Measurements from ENCODE around the gene TSSK2.

The TSSK2 gene

DNA sequence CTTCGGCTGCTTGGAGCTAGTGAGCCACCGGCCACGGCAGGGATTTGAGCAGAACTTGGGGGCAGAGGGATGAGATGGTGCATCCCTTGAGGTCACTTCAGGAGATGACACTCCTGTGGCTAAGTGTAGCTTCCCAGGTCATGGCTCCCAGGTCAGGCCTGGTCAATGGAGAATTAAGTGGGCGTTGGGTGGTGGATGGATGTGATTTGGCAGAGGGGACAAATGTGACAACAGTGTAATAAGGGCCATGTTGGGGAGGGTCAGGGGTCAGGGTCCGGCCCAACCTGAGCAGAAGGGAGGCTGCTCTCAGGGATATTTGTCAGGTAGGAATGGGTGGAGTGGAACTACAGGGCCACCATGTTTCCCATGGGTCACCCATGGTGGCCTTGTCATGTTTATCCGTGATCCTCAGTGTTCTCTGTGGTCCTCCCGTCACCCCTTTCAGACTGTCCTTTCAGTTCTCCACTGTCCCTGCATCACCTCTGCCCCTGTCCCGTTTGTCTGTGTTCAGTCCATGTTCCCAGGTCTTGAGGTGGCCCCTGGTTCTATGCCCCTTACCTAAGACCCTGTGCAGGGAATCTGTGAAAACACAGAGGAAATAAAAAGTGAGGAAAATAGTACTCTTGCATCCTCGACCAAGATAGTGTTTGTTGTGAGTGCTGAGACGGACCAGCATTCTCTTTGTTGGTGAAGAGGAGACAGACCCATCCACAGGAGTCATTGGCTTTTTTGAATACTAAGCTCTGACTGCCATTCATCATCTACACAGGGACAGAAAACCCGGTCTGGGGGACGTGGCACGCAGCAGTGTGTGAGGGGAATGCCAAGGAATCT, 41.3 kb downstream of the TSSK2 start:
- no peak for DNase-seq

DNA sequence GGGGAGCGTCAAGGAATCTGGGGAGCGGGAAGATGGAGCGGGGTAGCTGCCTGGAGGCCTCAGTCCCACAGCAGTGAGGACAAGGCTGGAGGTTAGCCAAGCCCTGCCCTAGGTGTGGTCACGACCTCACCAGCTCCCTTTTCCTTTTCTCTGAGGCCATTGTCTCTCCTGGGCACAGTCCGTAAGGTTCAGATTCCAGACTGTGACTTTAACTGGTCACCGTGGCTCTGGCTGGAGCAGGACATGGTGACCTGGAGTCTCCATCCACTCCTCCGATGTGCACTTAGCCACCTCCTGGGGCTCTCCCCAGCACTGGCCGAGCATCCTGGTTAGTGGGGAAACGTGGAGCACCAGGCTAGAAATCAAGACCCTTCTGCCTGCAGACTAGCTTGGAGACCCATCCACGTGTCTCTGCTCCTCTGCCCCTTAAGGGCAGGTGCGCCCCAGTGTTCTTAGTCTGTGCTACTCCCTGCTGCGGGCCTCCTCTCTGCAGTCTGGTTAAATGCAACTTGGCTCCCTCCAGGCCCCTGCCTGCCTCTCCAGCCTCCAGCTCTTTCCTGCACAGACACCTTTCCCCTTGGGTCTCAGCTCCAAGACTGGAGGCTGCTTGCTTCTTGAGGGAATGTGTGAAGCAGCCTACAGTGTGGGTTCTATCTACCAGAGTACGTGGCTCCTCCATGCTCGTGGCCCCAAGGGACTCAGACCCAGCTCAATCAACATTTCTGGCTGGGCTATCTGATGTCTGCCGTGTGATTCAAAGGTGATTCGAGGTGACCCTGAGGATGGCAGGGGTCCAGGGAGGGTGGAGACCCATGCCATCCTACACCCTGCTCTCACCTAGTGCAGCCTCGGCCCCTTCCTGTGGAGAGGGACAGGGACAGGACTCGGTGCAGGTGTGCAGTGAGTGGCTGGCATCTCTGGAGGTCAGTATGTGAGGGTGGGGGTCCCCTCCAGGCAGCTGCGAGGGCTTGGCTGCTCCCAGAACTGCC, 42.2 kb downstream of the TSSK2 start:
- DNase-seq: no peak

DNA sequence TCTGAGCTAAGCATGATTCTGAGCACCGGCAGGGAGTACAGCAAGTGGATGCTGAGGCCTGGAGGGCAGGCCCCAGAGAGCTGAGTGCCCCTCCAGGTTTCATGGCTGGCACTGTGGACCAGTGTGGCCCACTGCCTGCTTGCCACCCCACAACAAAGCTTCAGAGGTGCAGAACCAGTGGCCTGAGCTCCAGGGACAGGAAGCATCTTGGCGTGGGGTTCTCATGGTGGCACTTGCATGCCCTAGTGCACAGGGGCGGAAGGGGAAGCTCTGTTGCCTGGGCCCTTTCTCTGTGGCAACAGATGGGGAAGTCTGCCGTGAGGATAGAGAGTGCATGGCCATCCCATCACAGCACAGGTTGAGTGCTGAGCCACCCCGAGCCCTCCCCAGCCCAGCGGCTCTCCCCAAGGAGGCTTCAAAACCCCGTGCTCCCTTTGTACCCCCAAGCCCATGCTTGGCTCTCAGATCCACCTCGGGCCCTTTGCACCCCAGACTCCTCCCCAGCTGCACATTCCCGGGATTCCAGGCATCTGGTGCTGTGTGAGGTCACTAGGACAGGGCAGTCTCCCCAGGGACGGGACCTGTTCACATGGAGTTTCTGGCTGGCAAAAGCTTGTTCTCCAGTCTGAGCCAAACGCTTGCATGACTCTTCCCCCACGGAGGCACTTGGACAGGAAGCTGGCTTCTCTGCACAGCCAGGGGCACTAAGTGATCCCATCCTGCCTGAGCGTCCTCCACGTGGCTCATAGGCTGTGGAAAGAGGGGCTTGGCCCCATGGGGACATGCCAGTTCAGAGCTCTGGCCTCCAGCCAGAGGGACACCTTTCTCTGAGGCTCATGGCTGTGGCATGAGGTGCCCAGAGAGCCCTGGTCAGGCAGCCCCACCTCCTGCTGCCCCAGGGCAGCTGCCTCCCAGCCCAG, 43.3 kb downstream of the TSSK2 start:
- no peak for DNase-seq

- DNase-seq: no peak
These were observed 44.0 kb downstream of the TSSK2 start for GRCh38 chr22:19175026-19175601.

DNA sequence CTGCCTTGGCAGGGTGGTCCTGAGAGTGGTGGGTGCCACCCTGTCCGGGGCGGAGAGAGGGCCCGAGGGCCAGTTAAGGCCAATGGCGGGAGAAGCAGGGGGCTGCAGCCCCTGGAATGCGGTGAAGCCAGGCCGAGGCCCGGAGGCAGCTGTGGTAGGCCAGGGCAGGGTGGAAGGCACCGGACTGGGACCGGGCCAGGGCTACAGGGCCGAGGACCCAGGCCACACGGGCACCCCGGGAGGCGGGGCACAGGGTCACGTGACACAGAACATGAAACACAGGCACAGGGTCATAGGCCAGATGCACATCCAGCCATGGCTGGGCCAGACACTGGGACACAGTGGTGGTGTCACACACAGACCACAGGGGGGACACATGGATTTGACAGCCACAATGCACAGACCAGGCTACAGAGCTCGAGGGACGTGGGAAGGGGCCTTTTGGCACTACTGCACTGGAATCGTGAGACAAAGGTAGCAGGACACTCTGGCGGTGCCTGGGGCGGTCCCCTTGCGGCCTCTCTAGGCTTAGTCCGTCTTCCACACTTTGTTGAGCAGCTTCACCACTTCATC, 44.6 kb downstream of the TSSK2 start:
- DNase-seq: no peak

DNA sequence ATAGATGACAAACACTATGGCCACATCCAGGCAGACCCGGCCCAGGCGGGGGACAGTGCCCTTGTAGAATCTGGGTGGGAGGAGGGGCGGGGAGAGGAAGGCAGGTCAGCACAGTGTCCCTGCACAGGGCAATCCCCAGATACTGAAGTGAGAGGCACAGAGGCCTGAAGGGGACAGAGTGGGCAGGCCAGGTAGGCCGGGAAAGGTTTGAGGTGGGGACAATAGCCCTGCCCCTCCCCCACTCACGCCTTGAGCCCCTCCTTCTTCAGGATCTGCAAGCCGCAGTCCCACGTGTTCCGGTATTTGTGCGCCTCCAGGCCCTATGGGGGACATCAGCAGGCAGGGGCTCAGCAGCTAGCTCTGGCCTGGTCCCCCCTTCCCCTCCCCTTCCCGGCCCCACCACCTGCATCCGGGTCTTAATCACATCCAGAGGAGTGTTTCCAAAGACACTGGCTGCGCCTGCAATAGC, 45.1 kb downstream of the TSSK2 start:
- no peak for DNase-seq

GRCh38 chr22:19176732-19177131, 45.6 kb downstream of the TSSK2 start:
- DNase-seq: no peak

- no peak for DNase-seq
These were observed 46.3 kb downstream of the TSSK2 start for GRCh38 chr22:19177164-19178064.

GRCh38 chr22:19178065-19178656, 47.1 kb downstream of the TSSK2 start:
- peak; percentile 66 for DNase-seq

- DNase-seq: peak; percentile 85
These were observed 47.8 kb downstream of the TSSK2 start, which contains the start of gene SLC25A1 for GRCh38 chr22:19178657-19179496. SLC25A1 (minus strand) TSS chr22:19178736; CDS start chr22:19178673, 63 bp downstream.

DNA sequence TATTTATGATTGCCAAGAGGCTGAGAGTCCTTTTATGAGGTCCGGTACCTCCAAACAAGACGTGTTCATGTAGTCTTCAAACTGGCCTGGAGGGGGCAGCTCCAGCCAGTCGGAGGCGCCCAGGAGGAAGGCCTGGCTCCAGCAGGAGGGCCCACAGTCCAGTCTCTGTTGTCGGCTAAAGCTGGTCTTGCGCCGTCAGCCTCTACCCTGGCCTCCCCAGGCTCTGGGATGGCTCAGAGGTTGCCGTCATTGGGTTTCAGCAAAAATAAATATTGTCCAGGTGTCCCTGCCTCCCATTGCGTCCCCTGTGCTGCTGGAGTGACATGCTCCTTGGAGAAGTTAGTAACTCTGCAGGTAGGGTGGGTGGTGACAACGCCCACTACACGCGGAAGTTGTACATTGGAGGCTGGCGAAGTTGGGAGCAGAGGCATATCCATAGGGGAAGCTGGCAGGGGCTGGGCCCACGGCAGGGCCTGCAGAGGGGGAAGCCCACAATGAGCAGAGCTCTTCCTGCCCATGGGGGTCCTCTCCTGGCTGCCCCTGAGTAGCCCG, 48.5 kb downstream of the TSSK2 start:
- peak; percentile 36 for DNase-seq

GRCh38 chr22:19180234-19180633, 49.1 kb downstream of the TSSK2 start:
- DNase-seq: no peak

DNA sequence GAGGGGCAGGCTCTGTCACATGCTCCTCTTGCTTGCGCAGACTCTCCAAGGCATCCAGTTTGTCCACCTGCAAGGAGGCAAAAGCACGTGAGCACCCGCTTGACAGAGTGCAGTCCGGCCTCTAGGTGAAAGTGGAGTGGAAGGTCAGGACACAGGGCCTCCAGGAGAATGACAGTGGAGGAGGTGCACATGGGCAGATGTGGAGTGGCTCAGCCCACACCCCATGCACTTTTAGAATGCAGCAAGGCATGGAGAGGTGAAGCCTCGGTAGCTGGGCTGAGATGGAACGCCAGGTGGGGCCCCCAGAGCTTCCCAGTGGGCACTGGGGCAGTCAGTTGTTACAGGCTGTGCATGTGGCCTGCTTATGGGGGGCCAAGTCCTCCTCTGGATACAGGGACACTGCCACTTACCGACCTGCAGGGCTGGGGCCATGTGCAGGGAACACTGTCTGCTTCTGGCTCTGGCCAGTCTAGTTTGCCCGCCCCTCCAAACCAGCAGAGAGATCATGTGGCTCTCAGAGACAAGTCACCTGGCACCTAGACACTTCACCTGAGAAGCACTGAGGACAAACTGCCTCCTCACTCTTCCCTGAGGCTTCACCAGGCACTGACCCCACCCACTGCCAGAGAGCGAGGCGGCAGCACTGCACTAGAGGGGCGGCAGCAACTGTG, 49.8 kb downstream of the TSSK2 start:
- DNase-seq: no peak

GRCh38 chr22:19181786-19182471, 50.8 kb downstream of the TSSK2 start:
- DNase-seq: no peak
